Lower lobe of right lung (tissue), 2 donors: ENCODE results near the gene FOXI1. TPM values are rescaled to one million over a fixed set of nuclear protein-coding genes. Genes with fewer than 3 reads are reported as not detected.

Experiments used
- ATAC-seq, 2 donors: fragments of 200-7000 bp; cut with Tn5 transposase; one replicate each; pipeline ENCODE4 v1.9.1; 2020 to 2022; ENCODE audit warnings: mild to moderate bottlenecking in 2 of 2, moderate library complexity in 2 of 2
- DNase-seq: peaks from one replicate; pipeline ENCODE4 v3.0.0-alpha.2; 2020
- H3K27ac ChIP-seq: fragments of 200-600 bp; one replicate; pipeline ENCODE4 v1.8.0; 2022
- H3K27me3 ChIP-seq: fragments of 200-600 bp; one replicate; pipeline ENCODE4 v1.8.0; 2022; ENCODE audit warnings: low read depth
- H3K36me3 ChIP-seq: fragments of 200-600 bp; one replicate; pipeline ENCODE4 v1.8.0; 2022; ENCODE audit warnings: mild to moderate bottlenecking
- H3K4me1 ChIP-seq: fragments of 200-600 bp; one replicate; pipeline ENCODE4 v1.8.0; 2022
- H3K4me3 ChIP-seq: fragments of 200-600 bp; one replicate; pipeline ENCODE4 v1.8.0; 2022; ENCODE audit warnings: mild to moderate bottlenecking
- H3K9me3 ChIP-seq: fragments of 200-600 bp; one replicate; pipeline ENCODE4 v1.8.0; 2022
- intact Hi-C: fragments of 100-400 bp; cut with DNase I; formaldehyde crosslinking; loops from one replicate; pipeline ENCODE4 v1.11.0; 2022
- total RNA-seq: library from RNA; stranded (reverse); fragmentation: NEBNext Ultra II Directional; extraction: Animal tissue kit (Norgen Biotek cat#: 25700); gene quantifications from one replicate; pipeline ENCODE4 v1.2.1, GENCODE V29; 2021
- TF ChIP-seq, protein P1 (sequence below): fragments of 200-600 bp; IDR thresholded peaks from one replicate; pipeline ENCODE4 v1.8.0; 2022; ENCODE audit warnings: antibody characterized with exemption, mild to moderate bottlenecking
- donor health status: DM: no; HTN: yes; CAD: no; lungs with severe emphysema.

The FOXI1 gene
- total RNA-seq, 1 donor from 2014 or later = not detected

DNA sequence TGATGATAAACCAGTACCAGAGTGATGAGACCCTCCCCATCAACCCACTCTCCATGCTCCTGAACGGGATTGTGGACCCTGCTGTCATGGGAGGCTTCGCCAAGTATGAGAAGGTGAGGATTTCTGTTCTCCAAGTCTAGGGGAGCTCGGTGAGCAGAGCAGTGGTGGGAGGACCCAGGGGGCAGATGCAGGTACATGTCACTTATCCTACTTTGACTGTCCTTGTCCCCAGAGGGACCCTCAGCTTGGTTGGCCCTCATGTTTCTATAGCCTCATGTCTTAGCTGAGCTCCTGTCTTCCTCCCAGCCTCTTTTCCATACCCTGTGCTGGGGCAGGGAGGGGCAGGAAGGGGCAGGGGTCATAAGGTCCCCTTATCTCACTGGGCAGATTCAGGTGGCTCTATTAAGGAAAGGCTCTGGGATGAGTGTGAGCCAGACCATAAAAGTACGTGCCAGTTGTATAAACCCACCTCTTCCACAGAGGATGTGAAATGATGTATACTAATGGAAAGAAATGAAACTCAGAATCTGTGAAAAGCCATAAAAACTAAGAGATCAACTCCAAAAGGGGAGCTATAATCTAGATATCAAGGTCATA is 38.0 kb upstream of the FOXI1 start:
- TF ChIP-seq, protein P1, sequence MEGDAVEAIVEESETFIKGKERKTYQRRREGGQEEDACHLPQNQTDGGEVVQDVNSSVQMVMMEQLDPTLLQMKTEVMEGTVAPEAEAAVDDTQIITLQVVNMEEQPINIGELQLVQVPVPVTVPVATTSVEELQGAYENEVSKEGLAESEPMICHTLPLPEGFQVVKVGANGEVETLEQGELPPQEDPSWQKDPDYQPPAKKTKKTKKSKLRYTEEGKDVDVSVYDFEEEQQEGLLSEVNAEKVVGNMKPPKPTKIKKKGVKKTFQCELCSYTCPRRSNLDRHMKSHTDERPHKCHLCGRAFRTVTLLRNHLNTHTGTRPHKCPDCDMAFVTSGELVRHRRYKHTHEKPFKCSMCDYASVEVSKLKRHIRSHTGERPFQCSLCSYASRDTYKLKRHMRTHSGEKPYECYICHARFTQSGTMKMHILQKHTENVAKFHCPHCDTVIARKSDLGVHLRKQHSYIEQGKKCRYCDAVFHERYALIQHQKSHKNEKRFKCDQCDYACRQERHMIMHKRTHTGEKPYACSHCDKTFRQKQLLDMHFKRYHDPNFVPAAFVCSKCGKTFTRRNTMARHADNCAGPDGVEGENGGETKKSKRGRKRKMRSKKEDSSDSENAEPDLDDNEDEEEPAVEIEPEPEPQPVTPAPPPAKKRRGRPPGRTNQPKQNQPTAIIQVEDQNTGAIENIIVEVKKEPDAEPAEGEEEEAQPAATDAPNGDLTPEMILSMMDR = no peak
- Histone ChIP-seq H3K9me3 (no peaks in the 10 kb centered on the region), H3K27me3 (no peaks in the 10 kb centered on the region), H3K36me3 (peaks cover 34% of the 10 kb centered on the region), H3K27ac (no peak overlapping the region), H3K4me1 (no peaks in the 10 kb centered on the region), H3K4me3 (no peak overlapping the region)
- DNase-seq (no peak), ATAC-seq (no peak)
- intact Hi-C loops = no loop called here

DNA sequence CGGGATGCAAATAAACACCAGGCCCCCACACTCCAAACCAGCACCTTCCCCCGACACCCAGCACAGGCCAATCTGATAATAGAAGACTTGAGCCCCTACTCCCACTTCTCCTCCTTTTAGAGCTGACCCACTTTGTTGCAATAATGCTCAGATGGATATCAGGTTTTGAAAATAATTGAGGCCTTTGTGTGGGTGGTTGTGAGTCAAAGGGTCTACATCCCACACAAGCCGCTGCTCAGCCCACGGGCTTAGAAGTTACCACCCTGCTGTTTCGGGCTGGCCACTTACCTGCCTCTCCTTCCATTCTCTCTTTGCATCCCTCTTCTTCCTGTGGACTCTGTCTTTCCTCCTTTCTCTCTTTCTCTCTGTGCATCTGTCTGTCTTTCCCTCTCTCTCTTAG is 36.2 kb upstream of the FOXI1 start:
- ATAC-seq (no peak), DNase-seq (no peak)
- no peak overlapping the region for H3K4me3 ChIP-seq
- H3K4me1 ChIP-seq = no peaks in the 10 kb centered on the region
- TF ChIP-seq, protein P1 = no peak
- intact Hi-C loops = no loop called here
- no peaks in the 10 kb centered on the region for H3K9me3 ChIP-seq
- no peak overlapping the region for H3K27ac ChIP-seq
- H3K27me3 ChIP-seq = no peaks in the 10 kb centered on the region
- peaks cover 34% of the 10 kb centered on the region for H3K36me3 ChIP-seq

DNA sequence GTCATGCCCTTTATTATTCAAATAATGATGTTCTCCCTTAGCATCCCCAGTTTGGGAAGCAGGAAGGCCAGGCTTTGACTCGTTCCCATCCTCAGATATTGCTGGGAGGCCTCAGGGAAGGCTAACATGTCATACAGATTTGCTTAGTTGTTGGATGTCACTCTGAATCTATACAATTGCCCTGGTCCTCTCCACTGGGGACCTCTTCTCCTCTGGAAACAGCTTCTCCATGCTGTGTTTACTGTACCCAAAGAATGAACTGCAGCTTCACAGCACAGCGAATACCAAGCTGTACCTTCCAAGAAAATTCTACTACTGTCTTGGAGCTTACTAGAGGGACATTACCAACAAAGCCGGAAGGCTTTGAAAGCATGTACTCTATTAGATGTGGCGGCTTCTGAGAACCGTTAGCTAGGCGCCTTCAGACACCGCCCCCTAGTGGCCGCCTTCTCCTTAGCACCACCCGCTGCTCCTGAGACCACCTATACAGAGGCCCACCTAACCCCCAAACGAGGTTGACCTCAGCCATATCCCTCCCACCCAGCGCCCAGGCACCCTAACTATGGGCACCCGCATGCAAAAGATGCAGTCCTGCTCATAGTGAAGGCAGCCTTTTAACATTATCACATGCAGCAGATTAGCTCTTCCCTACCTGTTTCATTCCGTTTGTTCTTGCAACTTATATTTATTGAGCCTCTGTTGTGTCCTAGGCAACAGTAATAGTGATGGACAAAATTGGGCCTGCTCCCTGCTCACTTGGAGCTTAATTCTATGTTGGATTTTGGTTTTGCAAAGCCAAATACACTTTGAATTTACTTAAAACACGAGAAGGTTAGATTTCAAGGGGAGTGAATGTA is 34.9 kb upstream of the FOXI1 start:
- no peaks in the 10 kb centered on the region for H3K4me1 ChIP-seq
- H3K36me3 ChIP-seq = peaks cover 34% of the 10 kb centered on the region
- no peaks in the 10 kb centered on the region for H3K27me3 ChIP-seq
- ATAC-seq (peak; percentile 63 to 66), DNase-seq (peak; percentile 56)
- no peak overlapping the region for H3K4me3 ChIP-seq
- intact Hi-C loops = no loop called here
- no peaks in the 10 kb centered on the region for H3K9me3 ChIP-seq
- no peak overlapping the region for H3K27ac ChIP-seq
- TF ChIP-seq, protein P1 = peak; percentile 64

DNA sequence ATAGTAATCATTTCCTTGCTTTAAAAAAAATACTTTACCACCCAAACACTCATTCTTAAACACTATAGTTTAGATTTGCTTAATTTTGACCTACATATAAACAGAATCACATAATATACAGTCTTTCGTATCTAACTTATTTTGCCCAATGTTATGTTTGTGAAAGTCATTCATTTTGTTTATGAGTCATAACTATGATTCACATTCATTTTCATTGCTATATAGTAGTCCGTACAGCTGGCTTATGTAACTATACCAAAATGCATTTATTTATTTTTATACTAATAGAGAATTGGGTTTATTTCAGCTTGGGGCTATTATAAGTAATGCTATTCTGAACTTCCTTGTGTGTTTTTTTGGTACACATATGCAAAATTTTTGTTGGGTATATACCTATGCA is 33.9 kb upstream of the FOXI1 start:
- TF ChIP-seq, protein P1 = no peak
- no peak for DNase-seq
- Histone ChIP-seq H3K9me3 (no peaks in the 10 kb centered on the region), H3K27me3 (no peaks in the 10 kb centered on the region), H3K36me3 (peaks cover 34% of the 10 kb centered on the region), H3K27ac (no peak overlapping the region), H3K4me1 (no peaks in the 10 kb centered on the region), H3K4me3 (no peak overlapping the region)
- intact Hi-C loops = no loop called here
- no peak for ATAC-seq

DNA sequence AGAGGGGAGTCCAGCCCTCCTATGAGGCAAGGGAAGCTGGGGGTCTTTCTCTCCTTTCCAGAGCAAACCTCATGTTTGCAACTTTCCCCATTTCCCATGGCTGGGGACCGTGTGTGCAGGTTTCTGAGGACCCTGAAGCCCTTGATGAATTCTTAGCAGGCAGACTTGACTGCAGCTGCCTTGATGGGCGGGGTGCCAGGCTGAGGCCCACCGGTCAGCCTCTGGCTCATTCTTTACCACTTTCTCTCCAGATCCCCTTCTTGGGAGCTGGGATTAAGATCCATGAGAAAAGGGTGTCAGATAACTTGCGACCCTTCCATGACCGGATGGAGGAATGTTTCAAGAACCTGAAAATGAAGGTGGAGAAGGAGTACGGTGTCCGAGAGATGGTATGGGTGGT is 30.0 kb upstream of the FOXI1 start:
- no peak overlapping the region for H3K27ac ChIP-seq
- DNase-seq = no peak
- H3K9me3 ChIP-seq = no peaks in the 10 kb centered on the region
- peaks cover 34% of the 10 kb centered on the region for H3K36me3 ChIP-seq
- H3K4me3 ChIP-seq = no peak overlapping the region
- no peaks in the 10 kb centered on the region for H3K27me3 ChIP-seq
- intact Hi-C loops = no loop called here
- H3K4me1 ChIP-seq = no peaks in the 10 kb centered on the region
- ATAC-seq = no peak
- TF ChIP-seq, protein P1 = no peak
